GM19099 (cell line): ENCODE data around the gene FAM241B.

Source experiments
- POLR2A ChIP-seq: IDR thresholded peaks from 3 replicates; pipeline ENCODE4 v1.6.1; 2011; ENCODE audit warnings: low read depth; ENCODE audit not compliant: insufficient read length; ENCODE audit errors: extremely low read depth

FAM241B gene

DNA sequence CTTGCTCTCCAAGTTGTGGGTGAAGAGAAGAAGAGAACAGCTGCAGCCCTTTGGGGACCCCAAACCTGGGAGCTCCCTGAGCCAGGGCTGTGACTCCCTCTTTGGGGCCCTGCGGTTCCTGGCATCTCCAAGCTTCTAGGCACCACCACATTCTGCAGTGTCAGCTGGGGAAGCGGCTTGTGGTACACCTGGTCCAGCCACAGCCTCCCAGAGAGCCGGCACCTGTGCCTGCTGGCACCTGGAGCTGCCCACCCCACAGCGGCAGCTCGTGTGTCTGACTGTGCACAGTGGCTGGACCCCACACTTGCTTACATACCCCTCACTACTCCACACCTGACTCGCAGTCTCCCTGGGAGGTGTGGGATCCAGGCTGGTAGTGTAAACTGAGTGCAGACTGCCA lies 23.5 kb downstream of the FAM241B start:
- no peak for TF ChIP-seq POLR2A

GRCh38 chr10:69655124-69655867 lies 25.2 kb downstream of the FAM241B start:
- TF ChIP-seq POLR2A: no peak

DNA sequence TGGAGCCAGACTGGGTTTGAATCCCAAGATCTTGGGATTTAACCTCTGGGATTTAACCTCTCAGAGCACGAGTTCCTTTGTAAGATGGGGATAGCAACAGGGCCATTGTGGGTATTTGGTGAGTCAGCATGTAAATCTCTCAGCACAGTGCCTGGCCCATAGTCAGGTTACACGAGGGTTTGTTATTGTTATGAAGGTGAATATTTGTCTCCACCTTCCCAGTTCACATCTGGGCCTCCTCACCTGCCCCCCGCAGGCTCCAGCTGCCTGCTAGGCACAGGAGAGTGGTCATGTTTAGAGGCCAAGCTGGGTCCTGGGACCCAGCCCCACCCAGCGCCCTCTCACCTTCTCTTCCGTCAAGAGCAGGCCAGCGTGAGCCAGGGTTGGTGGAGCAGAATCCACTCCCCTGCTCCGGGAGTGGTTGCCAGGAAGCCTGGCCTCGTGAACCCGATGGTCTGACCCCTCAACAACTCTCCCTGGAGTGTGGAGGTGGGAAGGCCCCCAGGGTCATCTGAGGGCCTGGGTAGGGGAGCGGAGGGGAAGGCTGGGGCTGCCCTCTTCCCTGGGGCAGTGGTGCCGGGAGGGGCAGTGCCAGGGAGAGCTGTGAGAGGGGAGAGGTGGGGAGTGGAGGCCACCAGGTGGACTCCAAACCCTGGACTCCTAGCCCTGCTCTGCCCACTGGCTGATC lies 26.0 kb downstream of the FAM241B start:
- no peak for TF ChIP-seq POLR2A

DNA sequence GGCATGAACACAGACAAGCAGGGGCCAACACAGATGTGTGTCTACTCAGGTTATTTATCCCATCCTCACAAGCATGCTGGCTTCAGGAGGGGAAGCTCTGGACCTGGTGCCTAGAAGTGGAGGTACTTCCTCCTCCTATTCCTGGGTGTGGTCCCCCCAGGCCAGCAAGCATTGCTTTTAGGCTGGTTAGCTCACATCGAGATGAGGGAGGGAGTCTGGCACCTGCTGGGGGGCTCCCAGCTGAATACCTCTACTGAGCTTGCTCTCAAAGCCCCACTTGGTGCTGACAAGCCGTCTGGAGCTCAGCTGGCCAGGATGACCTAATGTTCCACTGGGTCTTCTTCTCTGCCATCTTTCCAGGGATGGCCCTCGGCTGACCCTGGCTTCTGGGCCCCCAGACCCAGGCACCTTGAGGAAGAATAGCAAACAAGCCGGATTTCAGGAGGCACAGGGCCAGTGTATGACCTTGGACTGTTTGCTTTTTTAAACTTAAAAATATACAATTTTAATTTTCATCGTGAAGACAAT lies 26.8 kb downstream of the FAM241B start:
- no peak for TF ChIP-seq POLR2A

- no peak for TF ChIP-seq POLR2A
These were observed 27.4 kb downstream of the FAM241B start for GRCh38 chr10:69657430-69657829.

- TF ChIP-seq POLR2A: no peak
These were observed 27.8 kb downstream of the FAM241B start for GRCh38 chr10:69657866-69658265.

DNA sequence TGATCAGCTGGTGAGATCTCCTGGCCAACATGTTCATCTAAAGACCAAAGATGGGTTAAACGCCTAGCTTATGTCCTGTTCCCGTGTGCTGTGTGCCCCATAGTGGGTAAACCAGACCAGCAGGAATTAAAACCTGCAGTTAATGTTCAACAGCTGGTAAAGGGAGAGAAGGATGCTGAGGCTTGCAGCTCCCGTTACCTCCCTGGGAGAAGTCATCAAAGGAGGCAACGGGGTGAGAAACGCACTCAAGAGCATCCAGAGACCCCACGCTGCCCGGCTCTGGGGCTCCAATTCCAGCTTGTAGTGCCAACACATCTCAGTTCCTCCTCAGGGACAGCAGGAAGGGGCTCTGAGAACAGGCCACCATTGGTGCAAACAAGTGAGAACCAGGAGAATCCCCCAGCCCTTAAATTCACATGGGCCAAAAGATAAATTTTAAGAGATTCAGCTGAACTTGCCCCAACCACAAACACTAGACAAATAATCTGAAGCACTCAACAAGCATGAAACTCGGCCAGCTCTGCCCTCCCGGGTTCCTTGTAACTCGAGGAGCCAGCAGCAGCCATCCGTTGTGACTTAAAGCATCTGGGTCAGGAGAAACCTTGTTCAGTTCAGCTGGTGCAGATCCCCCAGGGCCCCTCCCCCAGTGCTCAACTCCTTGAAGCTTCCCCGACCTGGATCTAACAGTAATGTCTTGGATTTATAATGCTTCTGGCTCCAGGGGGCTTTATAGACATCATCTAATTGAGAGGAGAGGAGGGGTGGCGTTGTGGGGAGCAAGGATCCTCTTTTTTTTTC lies 29.4 kb downstream of the FAM241B start:
- TF ChIP-seq POLR2A: no peak

DNA sequence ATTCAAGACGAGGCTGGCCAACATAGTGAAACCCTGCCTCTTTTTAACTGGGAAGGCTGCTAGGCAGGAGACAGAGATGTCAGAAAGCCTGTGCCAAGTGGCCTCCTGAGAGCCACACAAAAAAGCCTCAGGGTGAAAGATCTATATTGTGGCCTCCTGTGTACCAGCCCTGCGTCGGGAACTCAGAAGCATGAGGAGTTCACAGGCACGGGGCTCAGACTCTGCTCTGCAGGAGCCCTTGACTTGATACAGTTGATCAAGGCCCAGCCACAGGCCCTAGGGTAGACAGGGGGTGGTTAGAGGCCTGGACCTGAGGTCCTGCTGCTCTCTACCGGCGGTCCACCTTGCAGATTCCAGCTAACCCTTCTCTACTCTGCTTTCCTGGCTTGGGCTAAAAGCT lies 30.2 kb downstream of the FAM241B start:
- no peak for TF ChIP-seq POLR2A

- no peak for TF ChIP-seq POLR2A
These were observed 31.5 kb downstream of the FAM241B start for GRCh38 chr10:69661414-69662172.

GRCh38 chr10:69662173-69662877 lies 32.3 kb downstream of the FAM241B start:
- no peak for TF ChIP-seq POLR2A

DNA sequence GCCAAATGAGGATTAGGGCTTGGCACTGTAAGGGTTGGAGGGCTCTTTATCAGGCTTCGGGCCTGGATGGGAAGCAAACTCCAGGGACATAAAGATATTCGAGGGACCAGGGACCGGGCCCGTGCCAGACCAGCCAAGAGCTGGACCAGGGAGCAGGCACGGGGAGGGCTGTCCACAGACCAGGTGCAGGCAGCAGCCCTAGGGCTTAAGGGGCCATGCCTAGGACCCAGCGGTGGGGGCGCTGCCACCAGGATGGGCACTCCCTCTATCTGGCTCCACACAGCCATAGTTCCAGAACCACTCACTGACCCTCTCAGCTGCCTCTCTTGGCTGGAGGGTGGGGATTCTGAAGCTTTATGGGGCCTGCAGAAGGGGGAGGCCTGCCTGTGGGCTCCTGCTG lies 32.9 kb downstream of the FAM241B start:
- no peak for TF ChIP-seq POLR2A

DNA sequence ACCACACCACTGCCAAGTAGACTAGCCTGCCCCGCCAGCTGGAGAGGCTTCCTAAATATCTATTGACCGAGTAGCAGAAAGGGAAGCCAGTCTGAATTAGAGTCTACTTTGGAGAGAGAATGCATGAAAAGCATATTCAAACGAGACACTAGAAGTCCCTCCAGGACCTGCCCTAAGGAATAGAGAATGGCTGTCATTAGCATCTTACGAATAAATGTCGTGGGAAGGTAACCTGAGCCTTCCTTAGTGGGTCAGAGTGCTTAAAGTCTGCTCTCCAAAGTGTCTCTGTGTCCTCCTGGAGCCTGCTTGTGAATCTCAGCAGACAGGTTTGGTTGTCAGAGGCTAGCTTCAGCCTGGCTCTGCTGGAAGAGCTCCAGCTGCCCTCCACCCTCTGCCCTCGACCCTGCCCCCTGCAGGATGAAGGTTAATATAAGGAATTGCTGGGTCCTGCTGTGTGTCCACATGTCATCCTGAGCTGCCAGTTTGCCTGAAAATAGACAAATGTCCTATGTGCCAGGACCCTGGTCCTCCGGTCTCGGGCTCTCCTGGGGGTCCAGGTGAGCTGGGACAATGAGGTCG lies 33.4 kb downstream of the FAM241B start:
- TF ChIP-seq POLR2A: no peak

- TF ChIP-seq POLR2A: no peak
These were observed 35.6 kb downstream of the FAM241B start for GRCh38 chr10:69665474-69666320.
